A549 (cell line): ENCODE data around the gene SACM1L. TPM values are rescaled to one million over a fixed set of nuclear protein-coding genes. Genes with fewer than 3 reads are reported as not detected.
A peak's percentile ranks its signal among the peaks of the same experiment; 100 is the strongest.

Experiments used
- ATAC-seq, 2 experiments: fragments of 200-7000 bp in 1 of 2; fragments of >200 bp in 1 of 2; cut with Nextera tagmentation in 1 of 2; cut with Tn5 transposase in 1 of 2; 3 replicates each; pipeline versions ENCODE4 v1.8.0 to v1.9.1; 2018 to 2020; ENCODE audit warnings: mild to moderate bottlenecking in 1 of 2, moderate library complexity in 1 of 2
- CTCF ChIA-PET: fragments of 300-600 bp; sonication (Branson Sonifier 250); formaldehyde crosslinking; extraction: SDS; loops from one replicate; lab custom pipeline; 2021; ENCODE audit warnings: antibody characterized with exemption, inconsistent platforms; lab: Yijun Ruan, JAX
- POLR2A ChIA-PET: fragments of 350-600 bp; formaldehyde crosslinking; extraction: SDS; loops from one replicate; lab custom pipeline; 2021; ENCODE audit warnings: antibody characterized with exemption, inconsistent platforms; lab: Yijun Ruan, JAX
- DNase-seq, 2 experiments: peaks; one replicate each; pipeline versions ENCODE4 v3.0.0 to v3.0.0-alpha.2; 2011 to 2016; ENCODE audit warnings: low read depth in 1 of 2, low spot score in 1 of 2
- FAIRE-seq: peaks from 2 replicates; lab custom pipeline; 2011; peaks lifted over from hg19 to GRCh38; lab: Jason Lieb, UNC
- H3K27ac ChIP-seq, 2 experiments: fragments of >200 bp; sonication (Bioruptor Twin); formaldehyde crosslinking; 3 replicates each; pipeline ENCODE4 v1.5.1; 2016 to 2017
- H3K4me1 ChIP-seq: fragments of >200 bp; sonication (Bioruptor Twin); formaldehyde crosslinking; 3 replicates; pipeline ENCODE4 v1.6.1; 2016
- H3K4me2 ChIP-seq: fragments of >200 bp; sonication (Bioruptor Twin); formaldehyde crosslinking; 3 replicates; pipeline ENCODE4 v1.6.1; 2016
- H3K4me3 ChIP-seq: fragments of >200 bp; sonication (Bioruptor Twin); formaldehyde crosslinking; 3 replicates; pipeline ENCODE4 v1.5.1; 2016
- H3K9me3 ChIP-seq: fragments of >200 bp; sonication (Bioruptor Twin); formaldehyde crosslinking; 3 replicates; pipeline ENCODE4 v1.6.1; 2016
- BHLHE40 ChIP-seq: IDR thresholded peaks from 2 replicates; pipeline ENCODE4 v1.6.1; 2012; ENCODE audit warnings: low read depth, low read length, inconsistent platforms
- CBX2 ChIP-seq: fragments of 200-600 bp; sonication (generic); IDR thresholded peaks from 2 replicates; pipeline ENCODE4 v1.6.1; 2016; ENCODE audit warnings: low read depth, mild to moderate bottlenecking, borderline replicate concordance
- EHF ChIP-seq: fragments of 250-450 bp; sonication (Bioruptor Pico); IDR thresholded peaks from 2 replicates; pipeline ENCODE4 v1.5.0; 2020; ENCODE audit warnings: mild to moderate bottlenecking
- FOSB ChIP-seq: fragments of 250-450 bp; sonication (Bioruptor Pico); IDR thresholded peaks from 2 replicates; pipeline ENCODE4 v1.5.0; 2020; ENCODE audit warnings: mild to moderate bottlenecking, moderate library complexity
- FOSL2 ChIP-seq, 2 experiments: fragments of 450-650 bp in 1 of 2; fragments of >200 bp in 1 of 2; sonication (Bioruptor Twin) in 1 of 2; formaldehyde crosslinking; IDR thresholded peaks; 2 replicates each; pipeline versions ENCODE4 v1.5.0 to v1.6.1; 2016 to 2020; ENCODE audit warnings: mild to moderate bottlenecking in 1 of 2, moderate library complexity in 1 of 2
- GATA3 ChIP-seq: IDR thresholded peaks from 2 replicates; pipeline ENCODE4 v1.6.1; 2012; ENCODE audit warnings: borderline replicate concordance
- HEYL ChIP-seq: fragments of 250-450 bp; sonication (Bioruptor Pico); IDR thresholded peaks from 2 replicates; pipeline ENCODE4 v1.8.0; 2021; ENCODE audit warnings: mild to moderate bottlenecking, moderate library complexity
- HOXA7 ChIP-seq: fragments of 250-450 bp; sonication (Bioruptor Pico); IDR thresholded peaks from 2 replicates; pipeline ENCODE4 v1.5.0; 2020; ENCODE audit warnings: mild to moderate bottlenecking, moderate library complexity
- HOXB5 ChIP-seq: fragments of 250-450 bp; sonication (Bioruptor Pico); IDR thresholded peaks from 2 replicates; pipeline ENCODE4 v1.5.0; 2020; ENCODE audit warnings: mild to moderate bottlenecking, moderate library complexity
- JUNB ChIP-seq: fragments of >200 bp; sonication (Bioruptor Twin); formaldehyde crosslinking; IDR thresholded peaks from 2 replicates; pipeline ENCODE4 v1.6.1; 2016
- KDM1A ChIP-seq: fragments of 200-600 bp; sonication (generic); IDR thresholded peaks from 2 replicates; pipeline ENCODE4 v1.6.1; 2016; ENCODE audit warnings: low read depth, mild to moderate bottlenecking
- KDM5A ChIP-seq: fragments of 200-600 bp; sonication (generic); IDR thresholded peaks from 2 replicates; pipeline ENCODE4 v1.6.1; 2016; ENCODE audit warnings: antibody characterized with exemption, mild to moderate bottlenecking
- MAFK ChIP-seq: fragments of 450-650 bp; IDR thresholded peaks from 2 replicates; pipeline ENCODE4 v1.6.1; 2014; ENCODE audit not compliant: partially characterized antibody
- MAZ ChIP-seq: fragments of 150-350 bp; IDR thresholded peaks from 2 replicates; pipeline ENCODE4 v1.6.1; 2014; ENCODE audit warnings: antibody characterized with exemption, low read depth, low read length, borderline replicate concordance
- MYC ChIP-seq: IDR thresholded peaks from 2 replicates; pipeline ENCODE4 v1.6.1; 2012; ENCODE audit warnings: mild to moderate bottlenecking, inconsistent platforms, low read length, improper control_type of control experiment, borderline replicate concordance
- NFE2L2 ChIP-seq: fragments of 150-350 bp; conservative IDR thresholded peaks from 2 replicates; pipeline ENCODE4 v1.6.1; 2014; ENCODE audit warnings: low read length
- NR3C1 ChIP-seq: fragments of >200 bp; sonication (Bioruptor Twin); formaldehyde crosslinking; IDR thresholded peaks from 3 replicates; pipeline ENCODE4 v1.6.1; 2017
- POLR2AphosphoS2 ChIP-seq: conservative IDR thresholded peaks from 2 replicates; pipeline ENCODE4 v1.6.1; 2012; ENCODE audit warnings: low read length, improper control_type of control experiment, inconsistent platforms
- RAD21 ChIP-seq, 2 experiments: fragments of >200 bp in 1 of 2; sonication (Bioruptor Twin) in 1 of 2; formaldehyde crosslinking in 1 of 2; IDR thresholded peaks in 1 of 2; conservative IDR thresholded peaks in 1 of 2; 2 replicates in 1 of 2; 3 replicates in 1 of 2; pipeline ENCODE4 v1.6.1; 2012 to 2018; ENCODE audit warnings: inconsistent platforms in 1 of 2
- RARB ChIP-seq: fragments of 250-450 bp; sonication (Bioruptor Pico); IDR thresholded peaks from 2 replicates; pipeline ENCODE4 v1.8.0; 2021; ENCODE audit warnings: mild to moderate bottlenecking, moderate library complexity
- RCOR1 ChIP-seq: fragments of 150-350 bp; IDR thresholded peaks from 2 replicates; pipeline ENCODE4 v1.6.1; 2014; ENCODE audit warnings: antibody characterized with exemption, low read length, low read depth
- RFX5 ChIP-seq: fragments of 450-650 bp; IDR thresholded peaks from 2 replicates; pipeline ENCODE4 v1.7.1; 2014; ENCODE audit warnings: antibody characterized with exemption, mild to moderate bottlenecking, moderate library complexity
- RNF2 ChIP-seq: fragments of 200-600 bp; sonication (generic); IDR thresholded peaks from 2 replicates; pipeline ENCODE4 v1.6.1; 2016; ENCODE audit warnings: low read depth, mild to moderate bottlenecking, antibody characterized with exemption, moderate library complexity, borderline replicate concordance
- SREBF2 ChIP-seq: fragments of 450-650 bp; IDR thresholded peaks from 2 replicates; pipeline ENCODE4 v1.6.1; 2014; ENCODE audit warnings: mild to moderate bottlenecking, moderate library complexity
- TFCP2L1 ChIP-seq: fragments of 250-450 bp; sonication (Bioruptor Pico); IDR thresholded peaks from 2 replicates; pipeline ENCODE4 v1.5.0; 2021; ENCODE audit warnings: mild to moderate bottlenecking
- TP53 ChIP-seq: fragments of 250-450 bp; sonication (Bioruptor Pico); IDR thresholded peaks from 2 replicates; pipeline ENCODE4 v1.5.0; 2021; ENCODE audit warnings: mild to moderate bottlenecking, moderate library complexity
- ZSCAN20 ChIP-seq: fragments of 250-450 bp; sonication (Bioruptor Pico); IDR thresholded peaks from 2 replicates; pipeline ENCODE4 v1.8.0; 2022; ENCODE audit warnings: mild to moderate bottlenecking, moderate library complexity
- WGBS: methylation state at CpG from one replicate; pipeline ENCODE4 v1.1.6; 2017; ENCODE audit errors: missing lambda C conversion rate; 5-methylcytosine and 5-hydroxymethylcytosine counted together
- polyA minus RNA-seq: library from RNA; depleted of rRNA, polyadenylated mRNA; stranded (reverse); fragments of >200 nt; gene quantifications from 2 replicates; pipeline ENCODE4 v1.2.3, GENCODE V29; 2011; rRNA and poly(A)+ RNA removed
- polyA plus RNA-seq, 4 experiments: library from polyadenylated mRNA; depleted of rRNA in 3 of 4; stranded (reverse); fragments of >200 nt; fragmentation: RNase III in 1 of 4; extraction: RNeasy Plus Mini Kit Qiagen cat#74134 plus additional on column Dnase treatment in 1 of 4; gene quantifications; 2 replicates in 3 of 4; 3 replicates in 1 of 4; pipeline ENCODE4 v1.2.3, GENCODE V29; 2011 to 2017
- TF ChIP-seq, protein P1 (sequence below): IDR thresholded peaks from 2 replicates; pipeline ENCODE4 v1.6.1; 2012; ENCODE audit warnings: low read depth, borderline replicate concordance
- TF ChIP-seq, protein P2 (sequence below): fragments of 450-650 bp; IDR thresholded peaks from 2 replicates; pipeline ENCODE4 v1.6.1; 2014; ENCODE audit warnings: antibody characterized with exemption
- TF ChIP-seq, protein P3 (sequence below): IDR thresholded peaks from 2 replicates; pipeline ENCODE4 v1.6.1; 2012
- TF ChIP-seq, protein P4 (sequence below): fragments of 250-450 bp; sonication (Bioruptor Pico); IDR thresholded peaks from 2 replicates; pipeline ENCODE4 v1.5.0; 2021; ENCODE audit warnings: mild to moderate bottlenecking, moderate library complexity, borderline replicate concordance
- TF ChIP-seq, protein P5 (sequence below): fragments of 250-450 bp; sonication (Bioruptor Pico); IDR thresholded peaks from 2 replicates; pipeline ENCODE4 v1.5.0; 2020; ENCODE audit warnings: low read depth, mild to moderate bottlenecking, moderate library complexity
- TF ChIP-seq, protein P6 (sequence below): fragments of >200 bp; sonication (Bioruptor Twin); formaldehyde crosslinking; IDR thresholded peaks from 2 replicates; pipeline ENCODE4 v1.6.1; 2016

Gene SACM1L, protein sequence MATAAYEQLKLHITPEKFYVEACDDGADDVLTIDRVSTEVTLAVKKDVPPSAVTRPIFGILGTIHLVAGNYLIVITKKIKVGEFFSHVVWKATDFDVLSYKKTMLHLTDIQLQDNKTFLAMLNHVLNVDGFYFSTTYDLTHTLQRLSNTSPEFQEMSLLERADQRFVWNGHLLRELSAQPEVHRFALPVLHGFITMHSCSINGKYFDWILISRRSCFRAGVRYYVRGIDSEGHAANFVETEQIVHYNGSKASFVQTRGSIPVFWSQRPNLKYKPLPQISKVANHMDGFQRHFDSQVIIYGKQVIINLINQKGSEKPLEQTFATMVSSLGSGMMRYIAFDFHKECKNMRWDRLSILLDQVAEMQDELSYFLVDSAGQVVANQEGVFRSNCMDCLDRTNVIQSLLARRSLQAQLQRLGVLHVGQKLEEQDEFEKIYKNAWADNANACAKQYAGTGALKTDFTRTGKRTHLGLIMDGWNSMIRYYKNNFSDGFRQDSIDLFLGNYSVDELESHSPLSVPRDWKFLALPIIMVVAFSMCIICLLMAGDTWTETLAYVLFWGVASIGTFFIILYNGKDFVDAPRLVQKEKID
- 24.8 and 27.8 TPM in 2 replicates for polyA plus RNA-seq (2011; rRNA removed)
- polyA plus RNA-seq (2012; cell fraction: cytosol; rRNA removed), result 6.1 and 7.2 TPM in 2 replicates
- 5.5 and 8.3 TPM in 2 replicates for polyA plus RNA-seq (2012; cell fraction: nucleus; rRNA removed)
- 21.1 to 24.9 TPM (median 22.6 TPM) in 3 replicates for polyA plus RNA-seq (2017; fragmentation: RNase III; extraction: RNeasy Plus Mini Kit Qiagen cat#74134 plus additional on column Dnase treatment)
- polyA minus RNA-seq, result 19.3 and 24.1 TPM in 2 replicates

DNA sequence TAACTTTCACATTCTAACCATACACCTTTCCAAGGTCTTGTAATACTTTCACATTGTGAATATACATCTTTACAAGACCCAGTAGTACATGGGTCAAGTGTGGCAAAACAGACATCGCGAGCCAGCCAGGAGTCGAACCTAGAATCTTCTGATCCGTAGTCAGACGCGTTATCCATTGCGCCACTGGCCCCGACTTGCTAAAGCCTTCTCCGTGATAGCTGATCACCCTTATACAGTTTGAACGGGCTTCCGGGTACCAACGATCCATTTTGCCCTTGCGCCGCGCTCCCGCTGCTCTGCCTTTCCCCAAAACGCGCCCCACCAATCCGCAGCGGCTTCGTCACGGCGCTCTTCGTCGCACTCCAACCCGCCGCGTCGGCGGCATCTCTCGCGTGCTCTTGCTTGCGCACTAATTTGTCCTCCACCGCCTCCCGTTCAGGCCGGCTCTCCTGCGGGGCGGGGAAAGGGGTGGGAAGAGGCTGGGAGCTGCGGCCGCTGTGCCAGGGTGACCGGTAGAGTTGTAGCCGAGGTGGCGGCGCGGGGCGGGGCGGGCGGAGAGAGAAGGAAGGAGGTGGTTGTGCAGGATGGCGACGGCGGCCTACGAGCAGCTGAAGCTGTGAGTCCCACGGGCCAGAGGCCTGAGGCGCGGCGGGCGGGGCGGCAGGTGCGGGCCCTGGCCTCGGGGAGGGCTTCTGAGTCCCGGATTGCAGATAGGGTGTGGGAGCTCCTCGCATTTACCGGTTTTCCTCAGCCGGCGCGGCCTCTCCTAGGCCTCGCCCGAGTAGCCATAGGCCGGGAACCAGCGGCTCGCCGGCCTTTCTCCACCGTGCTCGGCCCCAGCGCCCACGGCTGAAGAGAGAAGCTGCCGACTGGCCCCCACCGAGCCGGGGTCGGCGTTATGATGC lies at the start of gene SACM1L:
TSS of gene SACM1L (plus strand) at position 515 of the 905 bp plus-strand sequence. CDS start at position 585, 70 bp downstream.
- Histone ChIP-seq H3K4me3 (peak within 1 kb of the TSS; percentile 92), H3K27ac (peak within 1 kb of the TSS; percentile 89 to 96), H3K9me3 (no peaks in the 10 kb centered on the region), H3K4me1 (peaks cover 10% of the 10 kb centered on the region; the same call in 2 of the 3 replicates), H3K4me2 (peak within 1 kb of the TSS; percentile 95)
- ChIA-PET CTCF (interaction anchor here (0.7 to 1.6 kb wide), 6 partner anchors 11 to 179 kb away, joined by 3 to 4 read pairs (median 3); no protein-coding TSS in a partner anchor), POLR2A (interaction anchor here (0.8 kb wide), 1 partner anchor 29 kb away, joined by 3 read pairs; no protein-coding TSS in a partner anchor)
- WGBS, result 1% methylated on average over 29 of the region's 81 CpGs
- ATAC-seq, result peak; percentile 94
- FAIRE-seq, result no peak
- peak; percentile 72 to 97 for DNase-seq
- TF ChIP-seq ZSCAN20 (no peak), HOXB5 (CRISPR knock-in tag) (no peak), FOSB (CRISPR knock-in tag) (no peak), NR3C1 (no peak), KDM1A (no peak), MYC (0 out of 2 replicates have a peak, but pooled peaks have one; percentile 57), HOXA7 (CRISPR knock-in tag) (no peak), HEYL (CRISPR knock-in tag) (no peak), RAD21 (conservative IDR thresholded peaks at IDR 0.05 in 1 of 2, IDR thresholded peaks at IDR 0.05 in 1 of 2) (no peak), TFCP2L1 (CRISPR knock-in tag) (no peak), RNF2 (no peak), EHF (CRISPR knock-in tag) (no peak), MAZ (no peak), JUNB (no peak), KDM5A (no peak), BHLHE40 (no peak), FOSL2 (IDR thresholded peaks at IDR 0.05) (no peak), FOSL2 (CRISPR knock-in tag; IDR thresholded peaks at IDR 0.05) (peak; percentile 26; the same call in 1 of the 2 replicates), GATA3 (no peak), MAFK (no peak), RCOR1 (no peak), NFE2L2 (no peak), RARB (CRISPR knock-in tag) (no peak), SREBF2 (peak; percentile 81), TP53 (CRISPR knock-in tag) (no peak), RFX5 (peak; percentile 75; the same call in 1 of the 2 replicates), POLR2AphosphoS2 (no peak), CBX2 (no peak)
- TF ChIP-seq, protein P1, sequence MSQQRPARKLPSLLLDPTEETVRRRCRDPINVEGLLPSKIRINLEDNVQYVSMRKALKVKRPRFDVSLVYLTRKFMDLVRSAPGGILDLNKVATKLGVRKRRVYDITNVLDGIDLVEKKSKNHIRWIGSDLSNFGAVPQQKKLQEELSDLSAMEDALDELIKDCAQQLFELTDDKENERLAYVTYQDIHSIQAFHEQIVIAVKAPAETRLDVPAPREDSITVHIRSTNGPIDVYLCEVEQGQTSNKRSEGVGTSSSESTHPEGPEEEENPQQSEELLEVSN, result peak; percentile 79
- TF ChIP-seq, protein P2, sequence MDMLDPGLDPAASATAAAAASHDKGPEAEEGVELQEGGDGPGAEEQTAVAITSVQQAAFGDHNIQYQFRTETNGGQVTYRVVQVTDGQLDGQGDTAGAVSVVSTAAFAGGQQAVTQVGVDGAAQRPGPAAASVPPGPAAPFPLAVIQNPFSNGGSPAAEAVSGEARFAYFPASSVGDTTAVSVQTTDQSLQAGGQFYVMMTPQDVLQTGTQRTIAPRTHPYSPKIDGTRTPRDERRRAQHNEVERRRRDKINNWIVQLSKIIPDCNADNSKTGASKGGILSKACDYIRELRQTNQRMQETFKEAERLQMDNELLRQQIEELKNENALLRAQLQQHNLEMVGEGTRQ, result no peak
- TF ChIP-seq, protein P3, sequence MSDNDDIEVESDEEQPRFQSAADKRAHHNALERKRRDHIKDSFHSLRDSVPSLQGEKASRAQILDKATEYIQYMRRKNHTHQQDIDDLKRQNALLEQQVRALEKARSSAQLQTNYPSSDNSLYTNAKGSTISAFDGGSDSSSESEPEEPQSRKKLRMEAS, result peak; percentile 91
- TF ChIP-seq, protein P4, sequence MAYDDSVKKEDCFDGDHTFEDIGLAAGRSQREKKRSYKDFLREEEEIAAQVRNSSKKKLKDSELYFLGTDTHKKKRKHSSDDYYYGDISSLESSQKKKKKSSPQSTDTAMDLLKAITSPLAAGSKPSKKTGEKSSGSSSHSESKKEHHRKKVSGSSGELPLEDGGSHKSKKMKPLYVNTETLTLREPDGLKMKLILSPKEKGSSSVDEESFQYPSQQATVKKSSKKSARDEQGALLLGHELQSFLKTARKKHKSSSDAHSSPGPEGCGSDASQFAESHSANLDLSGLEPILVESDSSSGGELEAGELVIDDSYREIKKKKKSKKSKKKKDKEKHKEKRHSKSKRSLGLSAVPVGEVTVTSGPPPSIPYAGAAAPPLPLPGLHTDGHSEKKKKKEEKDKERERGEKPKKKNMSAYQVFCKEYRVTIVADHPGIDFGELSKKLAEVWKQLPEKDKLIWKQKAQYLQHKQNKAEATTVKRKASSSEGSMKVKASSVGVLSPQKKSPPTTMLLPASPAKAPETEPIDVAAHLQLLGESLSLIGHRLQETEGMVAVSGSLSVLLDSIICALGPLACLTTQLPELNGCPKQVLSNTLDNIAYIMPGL (CRISPR knock-in tag), result no peak
- TF ChIP-seq, protein P5, sequence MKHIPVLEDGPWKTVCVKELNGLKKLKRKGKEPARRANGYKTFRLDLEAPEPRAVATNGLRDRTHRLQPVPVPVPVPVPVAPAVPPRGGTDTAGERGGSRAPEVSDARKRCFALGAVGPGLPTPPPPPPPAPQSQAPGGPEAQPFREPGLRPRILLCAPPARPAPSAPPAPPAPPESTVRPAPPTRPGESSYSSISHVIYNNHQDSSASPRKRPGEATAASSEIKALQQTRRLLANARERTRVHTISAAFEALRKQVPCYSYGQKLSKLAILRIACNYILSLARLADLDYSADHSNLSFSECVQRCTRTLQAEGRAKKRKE (CRISPR knock-in tag), result no peak
- TF ChIP-seq, protein P6, sequence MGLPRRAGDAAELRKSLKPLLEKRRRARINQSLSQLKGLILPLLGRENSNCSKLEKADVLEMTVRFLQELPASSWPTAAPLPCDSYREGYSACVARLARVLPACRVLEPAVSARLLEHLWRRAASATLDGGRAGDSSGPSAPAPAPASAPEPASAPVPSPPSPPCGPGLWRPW, result no peak
